GM11168 (cell line): ENCODE data around the gene DLG2.

Experiments
- in situ Hi-C: fragments of 300-500 bp; cut with MboI; formaldehyde crosslinking; loops from one replicate; pipeline ENCODE4 v1.12.0; 2022; ENCODE audit warnings: low sequenced_read_pairs; ENCODE audit not compliant: unreplicated experiment

The DLG2 gene

DNA sequence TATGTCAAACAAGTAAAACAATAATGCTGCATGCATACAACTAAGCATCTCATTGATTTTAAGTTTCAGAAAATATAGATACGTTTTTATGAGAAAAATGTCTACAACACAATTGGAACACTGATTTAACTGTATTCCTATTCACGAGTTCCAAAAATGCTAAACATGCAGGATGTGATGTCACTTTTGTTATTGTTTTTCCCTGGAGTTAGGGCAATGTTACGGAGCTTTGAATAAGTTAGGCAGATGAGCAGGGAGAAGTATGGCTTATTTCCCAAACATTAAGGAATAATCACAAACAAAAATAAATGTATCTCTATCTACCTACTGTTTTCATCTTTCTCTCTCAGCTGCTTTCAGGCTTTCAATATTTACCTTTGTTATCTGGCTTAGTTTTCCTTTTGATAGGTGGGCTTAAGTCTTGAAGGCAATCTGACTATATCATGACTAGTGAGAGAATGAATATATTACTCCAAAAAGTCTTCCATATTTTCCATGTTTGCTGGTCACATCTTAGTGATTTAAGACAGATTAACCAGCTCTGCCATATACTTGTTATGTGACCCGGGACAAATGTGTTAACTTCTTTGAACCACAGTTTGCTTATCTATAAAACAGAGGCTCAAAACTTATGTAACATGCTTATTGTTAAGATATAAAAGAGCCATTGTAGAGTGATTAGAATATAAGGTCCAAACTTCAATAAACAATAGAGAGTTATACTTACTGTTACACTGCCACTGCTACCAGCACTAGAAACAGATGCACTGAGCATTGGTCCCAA is 1486.6 kb downstream of the DLG2 start:
- in situ Hi-C loops: no loop called here

DNA sequence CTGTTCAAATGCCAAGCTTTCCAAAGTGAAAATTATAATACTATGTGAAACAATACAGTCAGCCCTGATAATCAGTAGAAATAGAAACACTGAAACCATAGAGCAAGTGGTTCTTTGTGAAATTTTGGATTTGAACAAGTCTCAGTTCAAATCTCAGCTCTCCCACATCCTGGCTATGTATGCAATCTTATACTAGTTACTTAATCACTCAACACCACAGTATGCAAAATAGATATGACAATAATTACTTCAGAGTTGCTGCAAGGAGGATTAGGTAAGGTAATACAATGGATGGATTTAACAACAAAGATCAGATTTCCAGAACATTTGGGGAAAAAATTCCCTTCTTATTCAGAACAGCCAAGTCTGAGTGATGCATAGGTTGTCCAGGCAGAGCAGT is 1489.2 kb downstream of the DLG2 start:
- in situ Hi-C loops: no loop called here

- in situ Hi-C loops: no loop called here
Measured at GRCh38 chr11:84137505-84137904, 1489.6 kb downstream of the DLG2 start.

GRCh38 chr11:84136926-84137325 is 1490.2 kb downstream of the DLG2 start:
- in situ Hi-C loops: no loop called here

DNA sequence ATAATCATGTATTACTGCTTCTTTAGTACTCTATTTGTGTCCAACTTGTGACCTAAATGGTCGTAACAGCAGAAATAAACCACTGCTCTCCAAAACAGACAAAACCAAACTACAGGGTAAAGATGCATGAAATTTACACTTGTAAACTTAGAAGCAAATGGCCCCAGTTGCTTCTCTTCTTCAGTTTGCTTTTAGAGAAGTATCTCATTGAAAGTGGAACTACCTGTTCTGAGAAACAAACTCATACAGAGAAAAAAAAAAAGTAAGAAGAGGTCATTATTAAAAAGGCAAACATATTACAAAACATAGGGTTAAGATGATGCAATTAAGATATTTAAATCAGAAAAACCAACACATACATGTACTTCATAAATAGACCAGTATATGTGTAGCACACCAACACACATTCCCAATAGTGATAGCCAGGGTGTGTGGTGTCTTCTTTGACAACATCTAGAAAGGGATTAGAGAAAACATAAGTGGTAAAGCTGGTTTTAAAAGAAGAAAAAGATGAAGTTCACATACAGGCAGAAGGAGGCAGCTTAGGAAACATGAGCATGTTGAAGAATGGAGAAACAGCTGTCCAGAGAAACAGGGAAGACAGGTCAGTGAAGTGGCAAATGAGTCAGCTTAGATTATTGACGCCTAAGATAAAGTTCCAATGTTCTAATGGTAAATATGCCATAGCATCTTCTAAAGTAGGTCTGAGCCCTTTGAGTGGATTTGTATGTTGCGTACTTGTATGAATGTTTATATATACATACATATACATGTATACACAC is 1496.3 kb downstream of the DLG2 start:
- in situ Hi-C loops: no loop called here

DNA sequence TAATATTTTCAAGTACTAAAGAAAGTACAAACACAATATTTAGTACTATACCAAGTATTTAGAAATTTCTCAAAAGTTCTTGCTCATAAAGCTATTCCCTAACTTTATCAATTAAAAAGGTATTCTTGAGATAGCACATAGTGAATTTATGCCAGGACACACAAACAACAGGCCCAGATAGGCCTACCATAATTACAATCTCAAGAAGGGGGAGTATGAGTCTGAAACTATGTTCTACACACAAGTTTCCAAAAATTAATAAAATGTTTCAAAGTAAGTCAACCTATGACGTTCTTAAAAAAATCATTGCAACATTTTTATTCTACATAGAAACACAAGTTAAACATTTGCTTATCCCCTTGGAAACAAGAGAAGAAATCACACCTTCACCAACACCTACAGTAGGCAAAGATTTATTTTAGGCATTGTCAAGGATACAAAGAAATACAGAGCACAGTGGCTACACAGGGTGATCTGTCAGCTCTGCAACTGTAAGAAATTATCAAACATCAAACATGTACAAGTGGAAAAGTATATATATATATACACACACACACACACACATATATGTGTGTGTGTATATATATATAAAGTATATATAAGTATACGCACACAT is 1497.1 kb downstream of the DLG2 start:
- in situ Hi-C loops: no loop called here

GRCh38 chr11:84128840-84129239 is 1498.3 kb downstream of the DLG2 start:
- in situ Hi-C loops: no loop called here

- in situ Hi-C loops: no loop called here
Measured at GRCh38 chr11:84117394-84117793, 1509.8 kb downstream of the DLG2 start.

DNA sequence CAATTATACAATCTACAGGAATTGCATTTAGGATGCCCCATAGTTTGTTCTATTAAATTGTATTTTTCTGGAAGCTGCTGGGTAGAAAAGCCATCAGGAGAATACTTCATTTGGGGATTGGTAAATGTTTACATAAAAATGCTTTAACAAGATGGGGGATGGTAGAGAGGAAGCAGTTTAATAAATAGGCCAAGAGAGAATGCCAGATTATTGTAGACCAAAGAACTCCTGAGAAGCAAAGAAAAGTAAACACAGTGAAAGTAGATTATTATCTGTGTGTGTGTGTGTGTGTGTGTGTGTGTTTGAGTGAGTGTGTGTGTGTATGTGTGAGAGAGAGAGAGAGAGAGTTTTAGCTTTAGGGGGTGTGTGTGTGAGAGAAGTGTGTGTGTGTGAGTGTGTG is 1520.6 kb downstream of the DLG2 start:
- in situ Hi-C loops: no loop called here

DNA sequence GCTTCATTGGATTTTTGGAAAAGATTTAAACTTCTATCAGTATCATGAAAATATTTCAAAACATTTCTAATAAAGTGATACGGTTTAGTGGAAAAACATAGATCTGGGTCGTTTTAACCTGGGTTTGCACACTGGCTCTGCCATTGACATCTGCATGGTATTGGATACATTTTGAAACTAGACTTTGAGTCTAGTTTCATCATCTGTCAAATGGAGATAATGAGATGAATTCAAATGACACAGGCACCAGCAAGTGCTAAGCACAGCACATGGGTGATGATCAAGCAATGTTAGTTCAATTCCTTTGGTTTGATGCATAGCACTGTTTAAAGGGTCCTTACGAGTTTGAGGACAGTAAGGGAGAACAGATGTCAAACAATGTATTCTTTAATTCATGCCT is 1522.0 kb downstream of the DLG2 start:
- in situ Hi-C loops: no loop called here

- in situ Hi-C loops: no loop called here
Measured at GRCh38 chr11:84103096-84103495, 1524.0 kb downstream of the DLG2 start.

GRCh38 chr11:84097186-84097585 is 1530.0 kb downstream of the DLG2 start:
- in situ Hi-C loops: no loop called here

GRCh38 chr11:84091212-84091986 is 1535.7 kb downstream of the DLG2 start:
- in situ Hi-C loops: no loop called here

DNA sequence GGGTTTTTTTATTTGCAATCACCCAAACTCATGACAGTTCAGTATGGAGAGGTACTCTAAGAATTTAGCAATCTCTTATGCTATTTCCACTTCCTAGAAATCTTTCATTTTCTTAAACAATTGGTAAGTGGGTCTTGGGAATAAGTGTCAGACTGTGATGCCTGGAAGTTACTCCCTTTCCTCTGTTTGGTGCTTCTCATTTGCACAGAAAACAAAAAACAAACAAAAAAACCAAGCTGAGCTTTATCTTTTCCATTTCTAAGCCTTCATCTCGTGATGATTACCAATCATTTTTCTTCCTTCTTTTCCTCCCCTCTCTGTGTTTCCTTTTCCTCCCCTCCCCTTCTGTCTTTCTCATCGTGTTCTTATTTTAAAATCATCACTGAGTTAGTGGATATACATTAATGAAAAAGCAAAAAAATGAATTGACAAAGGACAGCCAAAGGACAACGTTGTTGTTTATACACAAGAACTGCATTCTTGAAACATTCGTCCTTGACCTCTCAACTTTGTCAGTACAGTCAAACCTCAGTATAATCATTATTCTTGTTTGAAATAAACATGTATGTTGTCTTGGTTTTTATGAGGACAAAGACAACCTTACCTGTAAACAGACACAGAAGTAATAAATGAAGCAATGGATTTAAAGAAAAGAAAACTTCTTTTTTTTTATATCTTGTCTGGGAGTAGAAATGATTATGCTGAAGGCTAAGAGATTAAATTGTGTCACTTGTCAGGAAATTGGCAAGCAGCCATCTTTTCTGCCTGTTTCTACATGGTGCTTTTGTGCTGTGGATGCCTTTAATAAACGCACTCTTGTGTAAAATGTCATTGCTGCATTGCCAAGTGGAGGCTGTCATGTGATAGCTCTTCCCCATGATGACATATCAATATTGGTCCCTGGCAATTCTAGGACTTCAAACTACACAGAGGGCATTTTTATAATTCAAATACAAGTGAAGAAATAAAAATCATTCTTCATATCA is 1537.8 kb downstream of the DLG2 start:
- in situ Hi-C loops: no loop called here

GRCh38 chr11:84071851-84072250 is 1555.3 kb downstream of the DLG2 start:
- in situ Hi-C loops: no loop called here

DNA sequence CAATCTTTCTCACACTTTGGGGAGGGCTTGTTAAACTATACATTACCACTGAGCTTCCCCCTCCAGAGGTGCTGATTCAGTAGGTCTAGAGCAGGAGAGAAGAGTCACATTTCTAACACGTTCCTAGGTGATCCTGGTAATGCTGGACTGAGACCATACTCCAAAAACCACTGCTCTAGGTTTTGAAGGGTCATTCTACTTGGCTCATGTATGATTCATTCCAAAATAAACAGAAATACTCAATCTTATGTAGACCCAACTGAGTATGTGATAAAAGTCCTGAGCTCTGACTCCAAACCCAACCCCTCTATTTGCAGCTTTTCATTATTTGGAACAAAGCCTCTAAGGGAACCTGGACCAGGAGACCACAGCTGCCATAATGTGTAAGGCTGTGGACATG is 1558.1 kb downstream of the DLG2 start:
- in situ Hi-C loops: no loop called here

DNA sequence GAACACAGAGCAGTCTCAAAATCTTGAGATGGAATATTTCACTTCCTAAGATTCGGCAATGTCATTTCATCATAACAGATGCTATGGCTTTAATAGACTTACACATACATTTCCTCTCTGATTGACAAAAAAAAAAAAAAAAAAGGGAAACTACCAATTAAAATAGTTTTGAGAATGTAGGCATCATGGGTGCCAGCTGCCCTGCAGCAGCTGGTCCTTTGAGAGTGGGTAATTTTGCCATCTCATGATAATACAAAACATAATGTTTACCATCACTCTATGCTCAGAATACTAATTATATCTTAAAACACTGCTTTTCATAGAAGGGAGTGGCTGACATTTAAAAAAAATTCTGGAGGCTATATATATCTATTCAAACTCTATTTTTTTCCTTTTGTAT is 1565.4 kb downstream of the DLG2 start:
- in situ Hi-C loops: no loop called here

GRCh38 chr11:84056653-84057376 is 1570.3 kb downstream of the DLG2 start:
- in situ Hi-C loops: no loop called here

DNA sequence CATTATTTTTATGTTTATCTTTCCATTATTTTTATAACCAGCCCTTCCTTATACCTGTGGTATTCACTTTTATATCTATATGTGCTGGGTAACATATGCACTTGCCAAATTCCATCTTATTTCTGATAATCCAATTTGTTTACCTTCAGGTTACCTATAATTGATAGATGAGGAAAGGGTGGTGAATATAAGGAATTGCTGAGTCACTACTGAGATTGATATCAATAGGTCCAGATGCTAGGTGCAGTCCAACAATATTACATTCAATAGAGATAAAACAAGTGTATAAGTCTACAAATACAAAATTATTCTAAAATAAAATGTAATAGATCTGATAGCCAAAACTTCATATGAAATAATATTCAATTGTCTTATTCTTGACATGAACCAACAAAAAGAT is 1582.0 kb downstream of the DLG2 start:
- in situ Hi-C loops: no loop called here
